Measurements from ENCODE around the gene FAM114A2. TPM values are rescaled to one million over a fixed set of nuclear protein-coding genes. Genes with fewer than 3 reads are reported as not detected.

Gene FAM114A2
- total RNA-seq, 4 donors from 2014 or later, result 7.8 to 13.3 (median 11.5) TPM

GRCh38 chr5:153960269-153961215 lies 78.2 kb downstream of the FAM114A2 start:
- H3K27ac ChIP-seq, result no peak overlapping the region
- no peaks in the 10 kb centered on the region for H3K36me3 ChIP-seq
- TF ChIP-seq CTCF (IDR thresholded peaks at IDR 0.05), result no peak
- TF ChIP-seq POLR2A (IDR thresholded peaks at IDR 0.05), result no peak
- TF ChIP-seq POLR2AphosphoS5 (IDR thresholded peaks at IDR 0.05), result no peak
- no peak for TF ChIP-seq EP300 (IDR thresholded peaks at IDR 0.05)
- DNase-seq (ENCODE audit: low spot score in 2 of 2), result no peak
- H3K27me3 ChIP-seq, result no peaks in the 10 kb centered on the region
- H3K4me1 ChIP-seq, result peaks cover 4% of the 10 kb centered on the region
- 62% methylated on average over 9 of the region's 10 CpGs for WGBS
- no peak overlapping the region for H3K4me3 ChIP-seq
- H3K9me3 ChIP-seq, result no peaks in the 10 kb centered on the region

- H3K36me3 ChIP-seq, result no peaks in the 10 kb centered on the region
- no peaks in the 10 kb centered on the region for H3K4me1 ChIP-seq
- H3K27ac ChIP-seq, result no peak overlapping the region
- H3K9me3 ChIP-seq, result no peaks in the 10 kb centered on the region
- no peak for DNase-seq (ENCODE audit: low spot score in 2 of 2)
- TF ChIP-seq POLR2A (IDR thresholded peaks at IDR 0.05) (no peak), EP300 (IDR thresholded peaks at IDR 0.05) (no peak), CTCF (IDR thresholded peaks at IDR 0.05) (no peak), POLR2AphosphoS5 (IDR thresholded peaks at IDR 0.05) (no peak)
- H3K4me3 ChIP-seq, result no peak overlapping the region
- WGBS, result 52% methylated on average over 4 of the region's 5 CpGs
- H3K27me3 ChIP-seq, result no peaks in the 10 kb centered on the region
Observed at GRCh38 chr5:153959134-153959957, 79.4 kb downstream of the FAM114A2 start.

- TF ChIP-seq EP300 (IDR thresholded peaks at IDR 0.05) (no peak), POLR2AphosphoS5 (IDR thresholded peaks at IDR 0.05) (no peak), CTCF (IDR thresholded peaks at IDR 0.05) (no peak), POLR2A (IDR thresholded peaks at IDR 0.05) (no peak)
Observed at GRCh38 chr5:153957205-153957604, 81.5 kb downstream of the FAM114A2 start.

GRCh38 chr5:153953411-153953810 lies 85.3 kb downstream of the FAM114A2 start:
- Histone ChIP-seq H3K27ac (no peak overlapping the region), H3K27me3 (no peaks in the 10 kb centered on the region), H3K4me1 (no peaks in the 10 kb centered on the region), H3K9me3 (no peaks in the 10 kb centered on the region), H3K36me3 (no peaks in the 10 kb centered on the region), H3K4me3 (no peak overlapping the region)
- DNase-seq (ENCODE audit: low spot score in 2 of 2), result no peak
- TF ChIP-seq POLR2AphosphoS5 (IDR thresholded peaks at IDR 0.05) (no peak), POLR2A (IDR thresholded peaks at IDR 0.05) (no peak), EP300 (IDR thresholded peaks at IDR 0.05) (no peak), CTCF (IDR thresholded peaks at IDR 0.05) (no peak)
- WGBS, result 85% methylated on average over 3 of the region's 3 CpGs

More at GRCh38 chr5:153957205-153957604, 81.5 kb downstream of the FAM114A2 start:
- Histone ChIP-seq H3K9me3 (no peaks in the 10 kb centered on the region), H3K27me3 (no peaks in the 10 kb centered on the region), H3K4me1 (no peaks in the 10 kb centered on the region), H3K27ac (no peak overlapping the region), H3K36me3 (no peaks in the 10 kb centered on the region), H3K4me3 (no peak overlapping the region)
- WGBS, result 84% methylated on average over 3 of the region's 4 CpGs
- DNase-seq (ENCODE audit: low spot score in 2 of 2), result no peak

- no peak overlapping the region for H3K27ac ChIP-seq
- H3K4me3 ChIP-seq, result no peak overlapping the region
- no peaks in the 10 kb centered on the region for H3K36me3 ChIP-seq
- no peaks in the 10 kb centered on the region for H3K9me3 ChIP-seq
- 58% methylated on average over 2 of the region's 2 CpGs for WGBS
- TF ChIP-seq POLR2A (IDR thresholded peaks at IDR 0.05) (no peak), EP300 (IDR thresholded peaks at IDR 0.05) (no peak), CTCF (IDR thresholded peaks at IDR 0.05) (no peak), POLR2AphosphoS5 (IDR thresholded peaks at IDR 0.05) (no peak)
- DNase-seq (ENCODE audit: low spot score in 2 of 2), result no peak
- no peaks in the 10 kb centered on the region for H3K4me1 ChIP-seq
- no peaks in the 10 kb centered on the region for H3K27me3 ChIP-seq
Observed at GRCh38 chr5:153952893-153953292, 85.8 kb downstream of the FAM114A2 start.

All from suprapubic skin (tissue), 4 donors.